HG03064 (cell line): ENCODE data around the gene IRGM.

Experiments used
- ATAC-seq: cut with Tn5 transposase; IDR thresholded peaks from one replicate; pipeline ENCODE4 v1.9.1; 2021; ENCODE audit warnings: low read depth; ENCODE audit not compliant: unreplicated experiment

IRGM gene

GRCh38 chr5:150895431-150896428, 49.4 kb downstream of the IRGM start:
- ATAC-seq, result no peak
